ENCODE measurements around the gene ALG13. TPM values are rescaled to one million over a fixed set of nuclear protein-coding genes. Genes with fewer than 3 reads are reported as not detected.
"Not testable (repeated sequence)": the region's sequence is repeated elsewhere in the genome, so short reads cannot be mapped to it uniquely, and the experiment has no call there.

The ALG13 gene
- 10 to 100 TPM; 43.2 to 71.8 (median 47.6) TPM for polyA plus RNA-seq (ENCODE audit: insufficient read length in 3 of 3)
- long read RNA-seq, donor 1, full-length matches to known transcripts = 7 of 7 reads
- long read RNA-seq, donor 1, partial matches to known transcripts = 0 of 7 reads
- long read RNA-seq, donor 1, other reads (novel, unspliced or antisense) = 0 of 7 reads
- long read RNA-seq, donor 2, transcript ALG13-202 (4 exons, 2,770 nt) = major isoform, 5 of 10 reads
- long read RNA-seq, donor 2, partial matches to known transcripts = 0 of 10 reads
- long read RNA-seq, donor 2, other reads (novel, unspliced or antisense) = 0 of 10 reads
- long read RNA-seq, donor 3, full-length matches to known transcripts = 9 of 9 reads
- long read RNA-seq, donor 3, partial matches to known transcripts = 0 of 9 reads
- long read RNA-seq, donor 3, other reads (novel, unspliced or antisense) = 0 of 9 reads
- long read RNA-seq, donor 4, transcript ALG13-202 (4 exons, 2,770 nt) = major isoform, 5 of 10 reads
- long read RNA-seq, donor 4, partial matches to known transcripts = 0 of 10 reads
- long read RNA-seq, donor 4, other reads (novel, unspliced or antisense) = 0 of 10 reads
- long read RNA-seq, donor 5, full-length matches to known transcripts = 26 of 26 reads
- long read RNA-seq, donor 5, partial matches to known transcripts = 0 of 26 reads
- long read RNA-seq, donor 5, other reads (novel, unspliced or antisense) = 0 of 26 reads
- long read RNA-seq, donor 6, full-length matches to known transcripts = 19 of 19 reads
- long read RNA-seq, donor 6, partial matches to known transcripts = 0 of 19 reads
- long read RNA-seq, donor 6, other reads (novel, unspliced or antisense) = 0 of 19 reads
- long read RNA-seq, donor 7, transcript ALG13-202 (4 exons, 2,770 nt) = major isoform, 7 of 33 reads
- long read RNA-seq, donor 7, partial matches to known transcripts = 18 of 33 reads
- long read RNA-seq, donor 7, other reads (novel, unspliced or antisense) = 0 of 33 reads
- long read RNA-seq, donor 8, full-length matches to known transcripts = 14 of 19 reads
- long read RNA-seq, donor 8, partial matches to known transcripts = 5 of 19 reads
- long read RNA-seq, donor 8, other reads (novel, unspliced or antisense) = 0 of 19 reads
- long read RNA-seq, donor 9, transcript ALG13-202 (4 exons, 2,770 nt) = major isoform, 5 of 19 reads
- long read RNA-seq, donor 9, partial matches to known transcripts = 11 of 19 reads
- long read RNA-seq, donor 9, other reads (novel, unspliced or antisense) = 0 of 19 reads
- long read RNA-seq, donor 10, transcript ALG13-202 (4 exons, 2,770 nt) = major isoform, 5 of 7 reads
- long read RNA-seq, donor 10, partial matches to known transcripts = 0 of 7 reads
- long read RNA-seq, donor 10, other reads (novel, unspliced or antisense) = 0 of 7 reads
- long read RNA-seq, donor 11, transcript ALG13-202 (4 exons, 2,770 nt) = major isoform, 6 of 8 reads
- long read RNA-seq, donor 11, partial matches to known transcripts = 0 of 8 reads
- long read RNA-seq, donor 11, other reads (novel, unspliced or antisense) = 0 of 8 reads
- long read RNA-seq, donor 12, partial matches to known transcripts = 0 of 7 reads
- long read RNA-seq, donor 12, other reads (novel, unspliced or antisense) = 0 of 7 reads
- long read RNA-seq, donor 13, transcript ALG13-202 (4 exons, 2,770 nt) = major isoform, 10 of 23 reads
- long read RNA-seq, donor 13, partial matches to known transcripts = 0 of 23 reads
- long read RNA-seq, donor 13, other reads (novel, unspliced or antisense) = 0 of 23 reads
- long read RNA-seq, donor 14, transcript ALG13-202 (4 exons, 2,770 nt) = major isoform, 6 of 13 reads
- long read RNA-seq, donor 14, partial matches to known transcripts = 0 of 13 reads
- long read RNA-seq, donor 14, other reads (novel, unspliced or antisense) = 0 of 13 reads
- long read RNA-seq, donor 15, partial matches to known transcripts = 7 of 11 reads
- long read RNA-seq, donor 15, other reads (novel, unspliced or antisense) = 0 of 11 reads
- long read RNA-seq, donor 16, full-length matches to known transcripts = 24 of 29 reads
- long read RNA-seq, donor 16, partial matches to known transcripts = 5 of 29 reads
- long read RNA-seq, donor 16, other reads (novel, unspliced or antisense) = 0 of 29 reads

DNA sequence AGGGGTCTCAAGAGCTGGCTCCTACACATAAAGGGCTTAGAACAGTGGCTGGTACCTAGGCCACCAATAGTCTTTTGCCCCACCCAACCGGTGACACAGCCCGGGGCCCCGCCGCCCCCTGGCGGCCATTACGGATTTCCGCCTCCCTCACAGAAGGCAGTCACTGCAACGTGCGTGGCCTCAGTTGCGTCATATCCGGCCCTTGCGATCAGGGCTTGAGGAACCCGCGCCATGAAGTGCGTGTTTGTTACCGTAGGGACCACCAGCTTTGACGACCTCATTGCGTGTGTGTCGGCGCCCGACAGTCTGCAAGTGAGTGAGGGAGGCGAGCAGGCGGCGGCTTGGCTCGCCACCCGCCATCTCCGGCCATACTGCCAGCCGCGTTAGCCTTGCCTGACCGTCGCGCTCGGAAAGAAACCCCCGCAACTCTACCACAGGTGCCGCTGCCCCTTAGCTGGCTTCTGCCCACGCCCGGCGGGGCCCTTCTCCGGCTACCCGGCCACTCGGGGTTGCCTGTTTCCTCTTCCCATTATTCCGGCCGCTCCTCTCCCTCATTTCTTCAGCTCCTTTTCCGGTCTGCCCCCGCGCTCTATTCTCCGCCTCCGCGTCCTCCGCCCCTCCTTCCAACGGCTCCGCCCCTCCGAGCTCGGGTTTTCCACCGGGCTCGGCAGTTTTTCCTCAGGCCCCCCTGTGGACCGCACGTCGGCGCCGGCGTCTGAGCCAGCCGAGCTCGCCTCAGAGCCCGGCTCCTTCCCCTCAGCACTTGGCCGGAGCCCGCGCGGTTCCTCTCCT lies at the start of gene ALG13:
TSS of gene ALG13 (plus strand) at position 183 of the 792 bp plus-strand sequence. CDS start at position 232, 49 bp downstream.
- DNase-seq (ENCODE audit: extremely low read depth in 1 of 11, low read depth in 9 of 11, low spot score in 4 of 11) = peak; percentile 64 to 85 (median 73)

DNA sequence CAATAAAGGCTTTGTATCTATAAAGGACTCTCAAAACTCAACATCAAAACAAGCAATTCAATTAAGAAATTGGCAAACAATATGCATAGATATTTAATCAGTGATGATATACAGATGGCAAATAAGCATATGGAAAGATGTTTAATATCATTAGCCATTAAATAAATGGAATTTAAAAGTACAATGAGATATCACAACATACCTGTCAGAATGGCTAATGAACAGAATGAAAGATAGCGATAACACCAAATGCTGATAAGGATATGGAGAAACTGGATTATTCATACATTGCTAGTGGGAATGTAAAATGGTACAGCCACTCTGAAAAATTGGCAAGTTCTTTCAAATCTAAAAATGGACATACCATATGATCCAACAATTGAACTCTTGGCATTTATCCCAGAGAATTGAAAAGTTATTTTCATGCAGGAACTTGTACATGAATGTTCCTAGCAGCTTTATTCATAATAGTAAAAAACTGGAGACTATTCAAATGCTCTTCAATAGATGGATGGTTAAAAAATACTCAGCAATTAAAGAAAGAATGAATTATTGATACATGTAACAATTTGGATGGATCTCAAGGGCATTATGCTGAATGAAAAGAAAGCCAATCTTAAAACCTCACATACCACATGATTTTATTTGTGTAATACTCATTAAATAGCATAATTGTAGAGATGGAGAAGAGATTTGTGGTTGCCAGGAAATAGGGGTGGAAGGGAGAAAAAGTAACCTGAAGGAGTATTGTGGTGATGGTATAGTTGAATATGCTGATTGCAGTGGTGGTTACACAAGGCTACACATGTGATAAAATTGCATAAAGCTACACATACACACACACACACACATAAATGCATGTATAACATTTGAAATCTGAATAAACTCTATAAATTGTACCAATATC lies 45.9 kb upstream of the ALG13 start:
- no peak for DNase-seq (ENCODE audit: extremely low read depth in 1 of 11, low read depth in 9 of 11, low spot score in 4 of 11)

DNA sequence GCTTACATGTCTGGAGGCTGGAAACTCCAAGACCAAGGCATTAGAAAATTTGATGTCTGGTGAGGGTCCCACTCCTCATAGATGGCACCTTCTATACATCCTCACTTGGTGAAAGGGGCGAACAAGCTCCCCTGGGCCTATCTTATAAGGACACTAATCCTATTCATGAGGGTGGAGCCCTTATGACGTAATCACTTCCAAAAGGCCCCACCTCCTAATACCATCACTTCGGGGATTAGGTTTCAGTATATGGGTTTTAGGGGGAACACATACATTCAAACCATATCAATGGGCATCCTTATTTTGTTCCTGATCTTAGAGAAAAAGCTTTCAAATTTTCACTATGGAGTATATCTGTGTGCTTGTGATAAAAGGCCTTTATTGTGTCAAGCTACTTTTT lies 39.0 kb upstream of the ALG13 start:
- no peak for DNase-seq (ENCODE audit: extremely low read depth in 1 of 11, low read depth in 9 of 11, low spot score in 4 of 11)

DNA sequence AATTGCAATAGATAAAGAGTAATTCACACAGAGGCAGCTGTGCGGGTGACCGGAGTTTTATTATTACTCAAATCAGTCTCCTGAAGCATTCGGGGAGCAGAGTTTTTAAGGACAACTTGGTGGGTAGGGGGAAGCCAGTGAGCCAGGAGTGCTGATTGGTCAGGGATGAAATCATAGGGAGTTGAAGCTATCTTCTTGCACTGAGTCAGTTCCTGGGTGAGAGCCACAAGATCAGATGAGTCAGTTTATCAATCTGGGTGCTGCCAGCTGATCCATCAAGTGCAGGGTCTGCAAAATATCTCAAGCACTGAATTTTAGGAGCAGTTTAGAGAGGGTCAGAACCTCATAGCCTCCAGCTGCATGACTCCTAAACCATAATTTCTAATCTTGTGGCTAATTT lies 35.8 kb upstream of the ALG13 start:
- DNase-seq (ENCODE audit: extremely low read depth in 1 of 11, low read depth in 9 of 11, low spot score in 4 of 11) = not testable (repeated sequence)

DNA sequence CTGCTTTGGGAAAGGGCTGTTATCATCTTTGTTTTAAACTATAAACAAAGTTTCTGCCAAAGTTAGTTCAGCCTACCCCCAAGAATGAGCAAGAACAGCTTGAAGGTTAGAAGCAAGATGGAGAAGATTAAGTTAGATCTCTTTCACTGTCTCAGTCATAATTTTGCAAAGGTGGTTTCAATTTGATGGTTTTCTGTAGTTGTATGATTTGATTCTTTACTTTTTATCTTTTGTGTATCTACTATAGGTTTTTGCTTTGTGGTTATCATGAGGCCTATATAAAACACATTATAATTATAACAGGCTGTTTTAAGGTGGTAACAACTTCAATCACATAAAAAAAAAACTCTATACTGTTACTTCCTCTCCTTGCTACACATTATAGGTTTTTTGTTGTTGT lies 35.4 kb upstream of the ALG13 start:
- no peak for DNase-seq (ENCODE audit: extremely low read depth in 1 of 11, low read depth in 9 of 11, low spot score in 4 of 11)

DNA sequence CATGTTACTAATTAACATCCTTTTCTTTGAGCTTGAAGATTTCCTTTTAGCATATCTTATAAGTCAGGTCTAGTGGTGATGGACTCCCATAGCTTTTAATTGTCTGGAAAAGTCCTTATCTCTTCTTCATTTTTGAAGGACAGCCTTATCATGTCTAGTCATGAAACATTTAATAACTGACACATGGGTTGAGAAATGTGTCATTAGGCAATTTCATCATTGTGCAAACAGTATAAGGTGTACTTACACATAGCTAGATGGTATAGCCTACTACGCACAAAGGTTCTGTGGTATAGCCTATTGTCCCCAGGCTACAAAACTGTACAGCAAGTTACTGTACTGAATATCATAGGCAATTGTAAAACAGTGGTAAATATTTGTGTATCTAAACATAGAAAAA lies 34.5 kb upstream of the ALG13 start:
- no peak for DNase-seq (ENCODE audit: extremely low read depth in 1 of 11, low read depth in 9 of 11, low spot score in 4 of 11)

DNA sequence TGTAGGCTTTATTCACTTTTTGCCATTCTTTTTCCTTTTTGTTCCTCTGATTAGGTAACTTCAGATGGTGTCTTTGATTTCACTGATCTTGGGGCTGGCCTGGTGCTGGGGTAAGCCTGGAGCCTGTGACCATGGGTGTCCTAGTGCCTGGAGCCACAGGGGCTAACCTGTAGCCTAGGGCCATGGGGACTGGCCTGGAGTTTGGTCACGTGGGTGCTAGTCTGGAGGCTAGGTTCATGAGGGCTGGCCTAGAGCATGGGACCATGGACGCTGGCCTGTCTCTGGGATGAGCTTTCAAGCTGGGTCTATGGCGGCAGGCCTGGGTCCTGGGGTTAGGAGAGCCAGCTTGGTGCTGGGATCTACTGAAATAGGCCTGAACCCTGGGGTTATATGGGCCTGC lies 32.2 kb upstream of the ALG13 start:
- DNase-seq (ENCODE audit: extremely low read depth in 1 of 11, low read depth in 9 of 11, low spot score in 4 of 11) = no peak

DNA sequence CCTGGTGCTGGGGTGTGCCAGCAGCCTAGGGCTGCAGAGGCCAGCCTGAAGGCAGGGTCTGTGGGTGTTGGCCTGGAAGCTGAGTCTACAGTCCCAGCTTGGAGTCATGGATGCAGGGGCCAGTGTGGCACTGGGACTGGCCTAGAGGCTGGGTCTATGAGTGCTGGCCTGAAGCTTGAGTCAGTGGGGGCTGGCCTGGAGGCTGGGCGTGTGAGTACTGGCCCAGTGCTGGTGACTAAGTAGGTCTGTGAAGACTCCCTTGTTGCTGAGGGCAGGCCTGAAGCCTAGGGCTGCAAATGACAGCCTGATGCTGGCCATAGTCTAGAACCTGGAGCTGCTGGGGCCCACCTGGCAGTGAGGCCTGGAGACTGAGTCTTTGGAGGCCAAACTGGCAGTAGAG lies 31.3 kb upstream of the ALG13 start:
- DNase-seq (ENCODE audit: extremely low read depth in 1 of 11, low read depth in 9 of 11, low spot score in 4 of 11) = no peak

DNA sequence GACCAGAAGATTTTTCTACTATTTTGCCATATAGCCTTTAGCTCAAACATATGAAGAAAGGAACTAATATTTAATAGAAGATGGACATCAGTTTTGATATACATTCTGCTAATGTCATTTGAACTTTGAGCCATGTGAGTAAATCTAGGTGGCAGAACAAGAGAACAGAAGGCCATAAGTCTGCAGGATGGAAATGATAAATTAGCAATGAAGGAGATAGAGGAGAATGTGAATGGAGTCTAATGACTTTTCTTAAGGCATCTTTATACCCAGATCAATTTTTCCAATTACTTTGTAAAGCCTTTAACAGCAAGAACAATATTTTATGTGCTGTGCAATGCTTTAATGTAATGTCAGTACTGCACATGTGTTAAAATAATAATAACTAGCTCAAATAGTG lies 30.1 kb upstream of the ALG13 start:
- DNase-seq (ENCODE audit: extremely low read depth in 1 of 11, low read depth in 9 of 11, low spot score in 4 of 11) = no peak

DNA sequence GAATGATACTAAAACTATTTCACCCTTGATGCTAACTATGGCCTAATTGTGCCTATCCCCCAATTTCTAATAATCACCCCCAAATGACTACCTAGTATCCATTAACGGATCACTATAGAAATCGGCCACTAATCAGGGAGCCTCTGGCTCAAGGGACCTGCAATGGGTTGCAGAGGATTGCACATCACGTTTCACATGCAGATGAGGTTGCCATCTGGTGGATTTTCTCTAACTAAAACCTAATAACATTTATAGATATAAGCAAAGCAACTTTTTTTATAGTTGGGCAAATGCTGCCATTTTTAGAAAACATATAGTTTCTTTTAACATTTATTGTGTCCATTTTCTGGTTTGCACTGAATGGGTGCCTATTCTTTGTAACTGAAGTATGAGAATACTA lies 28.3 kb upstream of the ALG13 start:
- DNase-seq (ENCODE audit: extremely low read depth in 1 of 11, low read depth in 9 of 11, low spot score in 4 of 11) = no peak

DNA sequence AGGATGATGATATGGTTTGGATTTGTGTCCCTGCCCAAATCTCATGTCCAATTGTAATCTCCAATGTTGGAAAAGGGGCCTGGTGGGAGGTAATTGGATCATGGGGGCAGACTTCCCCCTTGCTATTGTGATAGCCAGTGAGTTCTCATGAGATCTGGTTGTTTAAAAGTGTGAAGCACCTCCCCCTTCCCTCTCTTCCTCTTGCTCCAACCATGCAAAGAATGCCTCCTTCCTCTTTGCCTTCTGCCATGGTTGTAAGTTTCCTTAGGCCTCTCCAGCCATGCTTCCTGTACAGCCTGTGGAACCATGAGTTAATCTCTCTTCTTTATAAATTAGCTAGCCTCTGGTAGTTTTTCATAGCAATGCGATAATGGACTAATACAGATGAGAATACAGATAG lies 19.7 kb upstream of the ALG13 start:
- no peak for DNase-seq (ENCODE audit: extremely low read depth in 1 of 11, low read depth in 9 of 11, low spot score in 4 of 11)

DNA sequence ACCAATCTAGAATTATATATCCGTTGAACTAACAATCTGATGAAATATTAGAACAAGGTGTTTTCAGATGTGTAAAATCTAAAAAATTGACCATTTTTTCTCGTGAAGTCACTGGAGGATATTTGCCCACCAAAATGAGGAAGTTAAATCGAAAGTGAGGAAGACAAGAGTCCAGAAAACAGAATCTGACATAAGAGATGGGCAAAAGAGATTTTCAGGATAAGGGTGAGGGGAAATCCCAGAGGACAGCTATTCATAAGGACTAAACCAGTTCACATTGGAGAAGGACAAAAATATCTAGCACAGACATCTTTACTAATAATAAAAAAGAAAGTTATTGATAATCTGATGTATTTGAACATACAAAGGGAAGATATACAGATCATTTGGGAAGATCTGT lies 18.7 kb upstream of the ALG13 start:
- no peak for DNase-seq (ENCODE audit: extremely low read depth in 1 of 11, low read depth in 9 of 11, low spot score in 4 of 11)

DNA sequence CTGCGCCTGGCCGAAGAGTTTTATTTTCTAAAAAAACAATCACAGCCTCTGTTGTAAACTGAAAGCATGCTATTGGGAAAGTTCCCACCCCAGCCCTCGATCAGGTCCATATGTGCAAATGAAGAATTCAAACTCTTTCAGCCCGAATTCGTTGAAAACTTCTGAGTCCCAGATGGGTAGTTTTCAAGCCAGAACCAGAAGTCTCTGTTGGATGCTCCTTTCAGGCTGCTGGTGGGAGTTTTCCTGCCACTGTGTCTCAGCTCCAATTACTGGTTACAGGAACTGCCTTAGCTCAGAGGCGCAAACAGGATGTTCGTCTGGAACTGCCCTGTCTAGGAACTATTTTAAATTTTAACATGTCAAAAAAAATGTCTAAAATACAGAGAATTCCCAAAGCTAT lies 9.3 kb upstream of the ALG13 start:
- no peak for DNase-seq (ENCODE audit: extremely low read depth in 1 of 11, low read depth in 9 of 11, low spot score in 4 of 11)

DNA sequence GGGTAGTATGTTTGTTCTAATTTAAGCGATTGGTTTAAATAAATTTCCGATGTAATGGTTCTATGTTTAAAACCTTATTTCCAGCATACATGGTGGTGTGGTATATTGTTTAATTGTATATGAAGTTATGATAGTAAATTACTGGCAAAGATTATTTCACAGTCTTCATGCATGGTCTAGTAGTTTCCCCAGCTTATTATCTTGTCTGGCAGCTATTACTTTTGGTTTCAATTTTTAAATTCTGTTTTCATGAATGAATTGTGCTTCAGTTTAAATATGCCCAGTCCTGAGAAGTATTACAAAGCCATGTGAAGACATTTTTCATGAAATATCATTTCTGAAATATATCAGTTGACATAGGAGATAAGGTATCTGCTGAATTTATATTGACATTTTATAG lies 6.3 kb downstream of the ALG13 start:
- no peak for DNase-seq (ENCODE audit: extremely low read depth in 1 of 11, low read depth in 9 of 11, low spot score in 4 of 11)

DNA sequence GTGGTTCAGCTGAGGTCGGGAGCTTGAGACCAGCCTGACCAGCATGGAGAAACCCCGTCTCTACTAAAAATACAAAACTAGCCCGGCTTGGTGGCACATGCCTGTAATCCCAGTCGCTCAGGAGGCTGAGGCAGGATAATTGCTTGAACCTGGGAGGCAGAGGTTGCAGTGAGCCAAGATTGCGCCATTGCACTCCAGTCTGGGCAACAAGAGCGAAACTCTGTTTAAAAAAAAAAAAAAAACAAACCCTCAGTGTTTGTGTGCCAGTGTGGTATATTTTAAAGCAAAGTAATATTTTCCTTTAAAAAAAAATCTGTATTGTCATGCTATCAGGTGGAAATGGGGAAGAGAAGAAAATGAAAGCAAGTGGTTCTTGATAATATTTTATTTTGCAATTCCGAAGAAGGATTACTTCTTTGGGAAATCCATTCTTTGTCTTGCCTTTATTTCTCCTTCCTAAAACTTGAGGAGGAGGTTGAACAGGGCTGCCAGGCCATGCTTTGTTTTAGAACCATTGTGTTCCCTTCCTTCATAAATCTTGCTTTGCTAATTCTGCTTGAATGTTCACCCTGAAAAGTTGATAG lies 14.4 kb downstream of the ALG13 start:
- no peak for DNase-seq (ENCODE audit: extremely low read depth in 1 of 11, low read depth in 9 of 11, low spot score in 4 of 11)
